8988T (cell line): ENCODE data around the gene ATP4B.
"Not testable (repeated sequence)": the region's sequence is repeated elsewhere in the genome, so short reads cannot be mapped to it uniquely, and the experiment has no call there.

Experiments
- DNase-seq: peaks from one replicate; pipeline ENCODE4 v3.0.0; 2011

Gene ATP4B

GRCh38 chr13:113623491-113624234 is 34.3 kb downstream of the ATP4B start:
- DNase-seq: no peak

DNA sequence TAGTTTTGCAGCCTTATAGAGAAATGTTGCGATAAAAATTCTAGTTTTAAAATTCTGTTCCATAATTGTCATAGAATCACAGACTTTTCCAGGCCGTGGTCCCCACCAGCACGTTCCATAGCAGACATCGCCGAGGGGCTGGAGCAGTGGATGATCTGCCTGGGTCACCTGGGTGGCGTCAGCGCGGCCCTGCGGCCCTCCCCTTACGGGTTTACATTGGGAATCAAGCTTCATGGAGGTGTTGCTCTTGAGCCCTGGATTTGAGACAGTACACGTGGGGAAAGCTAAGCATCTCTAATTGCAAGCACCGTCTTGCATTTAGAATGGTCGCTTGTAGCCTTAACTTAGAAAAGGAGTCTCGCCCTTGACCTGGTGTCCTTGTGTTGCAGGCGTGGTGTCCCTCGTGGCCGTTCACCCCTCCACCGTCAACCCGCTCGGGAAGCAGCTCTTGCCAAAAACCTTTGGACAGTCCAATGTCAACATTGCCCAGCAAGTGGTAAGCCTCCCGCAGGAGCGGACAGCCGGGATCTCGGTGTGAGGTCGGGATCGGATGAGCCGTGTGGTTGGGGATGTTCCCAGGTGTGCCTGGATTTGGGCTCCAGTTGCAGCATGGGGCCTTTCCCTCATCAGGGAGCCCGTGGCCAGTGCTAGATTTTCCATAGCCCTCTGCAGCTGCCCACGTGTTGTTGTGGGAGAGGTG is 35.1 kb downstream of the ATP4B start:
- no peak for DNase-seq

GRCh38 chr13:113621986-113622550 is 35.9 kb downstream of the ATP4B start:
- DNase-seq: not testable (repeated sequence)

GRCh38 chr13:113621498-113621897 is 36.5 kb downstream of the ATP4B start:
- DNase-seq: not testable (repeated sequence)

GRCh38 chr13:113621046-113621445 is 37.0 kb downstream of the ATP4B start:
- DNase-seq: no peak

GRCh38 chr13:113620036-113620796 is 37.8 kb downstream of the ATP4B start:
- DNase-seq: no peak

- DNase-seq: no peak
These were observed 39.5 kb downstream of the ATP4B start for GRCh38 chr13:113618455-113618854.

DNA sequence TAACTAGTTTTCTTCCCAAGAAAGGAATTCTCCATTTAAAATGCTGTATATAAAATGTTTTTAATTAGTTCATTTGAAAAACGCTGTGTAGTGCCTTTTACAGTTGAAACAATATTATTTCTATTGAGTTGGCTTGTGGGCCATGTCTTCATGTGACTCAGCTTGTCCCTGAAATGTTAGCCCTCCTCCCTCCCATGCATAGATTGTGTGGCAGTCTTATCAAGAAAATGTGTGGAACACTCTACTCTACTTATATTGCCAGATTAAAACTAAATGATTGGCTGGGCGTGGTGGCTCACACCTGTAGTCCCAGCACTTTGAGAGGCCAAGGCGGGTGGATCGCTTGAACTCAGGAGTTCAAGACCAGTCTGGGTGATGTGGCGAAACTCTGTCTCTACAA is 40.0 kb downstream of the ATP4B start:
- DNase-seq: no peak

DNA sequence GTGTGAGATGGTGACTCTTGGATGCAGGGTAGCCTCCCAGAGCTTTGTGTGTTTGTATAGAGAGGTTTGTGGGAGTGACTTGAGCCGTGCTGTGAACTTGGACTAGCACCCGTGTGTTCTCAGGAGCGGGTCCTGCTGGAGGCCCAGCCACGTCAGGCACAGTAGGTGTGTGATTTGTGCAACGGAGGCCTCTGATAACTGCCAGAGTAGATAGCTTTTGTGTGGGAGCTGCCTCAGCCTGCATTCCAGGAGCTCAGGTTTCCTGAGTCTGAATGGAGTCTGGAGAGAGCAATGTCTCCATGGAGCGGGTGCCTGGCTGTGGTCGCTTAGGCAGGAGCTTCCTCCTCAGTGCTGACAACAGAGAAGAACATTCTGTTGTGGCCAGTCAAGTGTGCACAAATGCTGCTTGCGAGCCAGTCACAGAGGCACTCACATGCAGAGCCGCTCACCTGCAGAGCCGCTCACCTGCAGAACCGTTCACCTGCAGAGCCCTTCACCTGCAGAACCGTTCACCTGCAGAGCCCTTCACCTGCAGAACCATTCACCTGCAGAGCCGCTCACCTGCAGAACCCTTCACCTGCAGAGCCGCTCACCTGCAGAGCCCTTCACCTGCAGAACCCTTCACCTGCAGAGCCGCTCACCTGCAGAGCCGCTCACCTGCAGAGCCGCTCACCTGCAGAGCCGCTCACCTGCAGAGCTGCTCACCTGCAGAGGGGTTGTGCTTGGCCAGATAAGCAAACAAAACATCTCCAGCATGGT is 40.8 kb downstream of the ATP4B start:
- DNase-seq: no peak

DNA sequence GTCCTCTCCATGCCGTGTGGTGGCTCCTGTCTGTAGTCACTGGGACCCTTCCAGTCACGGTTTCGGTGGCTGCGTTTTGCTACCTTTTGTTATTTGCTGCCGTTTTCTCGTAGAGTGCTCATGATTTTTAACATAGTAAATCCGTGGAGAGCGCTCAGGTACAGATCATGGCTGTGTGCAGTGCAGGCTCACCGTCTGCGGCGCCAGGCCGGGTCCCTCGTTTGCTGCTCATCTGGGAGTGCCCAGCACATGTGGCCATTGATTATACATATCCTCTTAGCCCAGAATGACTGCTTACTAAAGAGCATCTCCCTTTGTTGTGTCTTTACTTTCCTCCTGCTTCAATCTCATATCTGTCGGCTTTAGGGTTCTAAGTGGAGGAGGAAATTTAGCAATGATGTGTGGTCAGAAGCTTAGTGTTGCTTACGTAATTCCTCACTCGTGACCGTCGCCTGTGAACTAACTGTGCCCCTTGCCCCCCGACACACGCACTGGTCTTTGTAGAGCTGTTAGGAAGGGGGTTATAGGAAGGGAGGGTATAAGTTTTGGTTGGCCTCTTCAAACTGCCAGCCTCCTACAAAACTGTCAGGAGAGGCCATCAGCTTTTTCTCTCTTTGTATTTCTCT is 41.6 kb downstream of the ATP4B start:
- no peak for DNase-seq

GRCh38 chr13:113613789-113614379 is 44.1 kb downstream of the ATP4B start:
- no peak for DNase-seq

DNA sequence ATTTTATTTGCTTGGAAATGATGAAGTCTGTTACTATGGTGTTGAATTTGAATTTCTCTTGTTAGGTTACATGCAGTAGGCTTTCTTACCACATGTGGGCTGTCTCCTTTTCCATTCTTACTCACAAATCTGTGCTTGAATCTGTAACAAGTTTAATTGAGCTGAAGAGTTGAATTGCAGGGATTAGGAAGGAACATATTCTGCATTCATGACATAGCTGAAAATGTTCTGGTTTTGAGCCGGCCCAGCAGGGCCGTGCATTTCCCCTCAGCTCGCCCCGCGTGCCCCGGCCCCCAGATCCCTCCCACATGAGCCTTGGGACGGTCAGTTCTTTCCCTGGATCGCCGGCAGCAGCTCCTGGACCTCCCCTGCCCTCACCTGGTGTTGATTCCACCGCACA is 45.4 kb downstream of the ATP4B start:
- DNase-seq: no peak

DNA sequence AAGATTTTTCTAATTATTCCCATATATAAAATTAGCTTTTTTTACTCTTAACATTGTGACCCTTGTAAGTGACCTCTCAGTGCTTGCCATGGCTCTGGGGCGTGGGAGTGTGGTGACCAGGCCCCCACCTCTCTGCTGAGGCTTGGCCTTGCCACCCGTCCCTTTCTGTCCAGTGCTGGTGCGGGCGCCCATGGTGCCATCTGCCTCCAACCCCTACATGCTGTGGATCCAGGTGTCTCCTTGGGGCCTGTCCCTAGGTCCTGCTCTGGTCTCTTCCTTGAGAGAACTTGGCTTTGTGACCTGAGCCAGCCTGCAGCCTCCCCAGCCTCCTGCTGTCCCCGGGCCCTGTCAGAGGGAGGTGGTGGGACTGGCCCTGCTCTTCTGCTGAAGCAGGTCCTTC is 46.0 kb downstream of the ATP4B start:
- DNase-seq: no peak

- DNase-seq: no peak
These were observed 47.7 kb downstream of the ATP4B start for GRCh38 chr13:113610266-113610665.

- DNase-seq: no peak
These were observed 48.4 kb downstream of the ATP4B start for GRCh38 chr13:113609616-113610015.

GRCh38 chr13:113608967-113609533 is 48.9 kb downstream of the ATP4B start:
- DNase-seq: no peak

DNA sequence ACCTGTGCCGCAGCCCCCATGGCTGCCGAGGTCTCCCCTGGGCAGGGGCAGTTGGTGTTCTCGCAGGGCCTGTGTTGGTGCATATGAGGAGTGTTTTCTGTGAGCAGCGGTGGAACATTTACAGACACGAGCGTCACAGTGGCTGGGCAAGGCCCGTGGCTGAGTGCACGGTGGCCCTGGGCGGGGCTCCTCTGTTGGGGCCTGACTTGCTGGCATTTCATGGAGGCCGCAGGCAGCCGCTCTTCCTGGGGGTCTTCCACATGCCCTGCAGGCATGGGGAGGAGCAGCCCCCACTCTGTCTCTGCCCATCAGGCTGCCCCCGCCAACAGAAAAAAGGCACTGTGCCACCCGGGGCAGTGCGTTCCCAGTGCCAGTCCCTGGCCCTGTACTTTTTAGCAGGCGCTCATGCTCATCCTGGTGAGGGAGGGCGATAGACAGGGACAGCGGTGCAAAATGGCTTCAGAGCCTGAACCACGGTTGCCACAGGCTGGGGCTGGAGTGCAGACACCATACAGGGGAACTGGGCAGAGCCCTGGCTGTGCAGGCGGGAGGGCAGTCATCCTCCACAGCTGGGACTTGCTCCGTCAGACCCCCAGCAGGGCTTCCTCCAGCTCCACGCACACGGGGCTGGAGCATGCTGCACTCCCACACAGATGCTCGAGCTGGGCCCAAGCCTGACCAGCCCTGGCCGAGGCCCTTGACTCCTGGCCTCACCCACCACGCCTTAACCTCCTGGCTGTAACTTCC is 49.9 kb downstream of the ATP4B start:
- DNase-seq: no peak

DNA sequence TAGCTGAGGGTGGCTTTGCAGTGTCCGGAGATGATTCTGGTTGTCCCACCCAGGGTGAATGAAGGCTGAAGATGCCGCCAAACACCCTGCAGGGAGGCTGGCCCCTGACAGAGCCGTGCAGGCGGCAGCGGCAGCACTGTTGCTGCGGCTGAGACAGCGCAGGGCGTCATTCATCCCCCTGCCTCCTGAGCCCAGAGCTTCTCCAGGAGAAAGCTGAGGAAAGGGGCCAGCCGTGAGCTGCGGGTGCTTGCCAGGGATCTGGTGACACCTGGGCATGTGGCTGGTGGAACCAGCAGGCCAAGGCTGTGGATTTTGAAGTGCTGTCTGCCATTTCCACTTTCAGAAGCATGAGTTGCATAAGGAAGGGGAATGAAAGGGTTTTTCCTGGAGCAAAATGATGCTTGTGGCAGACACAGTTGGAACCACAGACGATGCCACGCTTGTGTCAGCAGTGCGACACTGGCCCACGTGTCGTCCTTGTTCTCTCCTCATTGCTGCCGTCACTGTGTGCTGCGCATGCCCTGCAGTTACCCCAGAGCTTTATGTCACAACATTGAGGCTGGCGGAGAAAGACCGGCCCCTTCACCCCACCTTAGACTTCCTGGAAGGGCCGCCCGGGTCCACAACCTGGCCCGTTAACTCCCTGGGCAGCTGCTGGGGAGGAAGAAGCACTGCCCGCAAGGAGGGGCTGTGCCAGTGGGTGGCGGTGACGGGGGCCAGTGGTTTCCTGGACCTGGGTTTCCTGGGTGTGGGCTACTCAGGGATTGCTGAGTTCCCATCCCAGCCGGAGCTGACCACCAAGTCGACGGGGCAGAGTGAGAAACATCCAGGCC is 50.7 kb downstream of the ATP4B start:
- no peak for DNase-seq

DNA sequence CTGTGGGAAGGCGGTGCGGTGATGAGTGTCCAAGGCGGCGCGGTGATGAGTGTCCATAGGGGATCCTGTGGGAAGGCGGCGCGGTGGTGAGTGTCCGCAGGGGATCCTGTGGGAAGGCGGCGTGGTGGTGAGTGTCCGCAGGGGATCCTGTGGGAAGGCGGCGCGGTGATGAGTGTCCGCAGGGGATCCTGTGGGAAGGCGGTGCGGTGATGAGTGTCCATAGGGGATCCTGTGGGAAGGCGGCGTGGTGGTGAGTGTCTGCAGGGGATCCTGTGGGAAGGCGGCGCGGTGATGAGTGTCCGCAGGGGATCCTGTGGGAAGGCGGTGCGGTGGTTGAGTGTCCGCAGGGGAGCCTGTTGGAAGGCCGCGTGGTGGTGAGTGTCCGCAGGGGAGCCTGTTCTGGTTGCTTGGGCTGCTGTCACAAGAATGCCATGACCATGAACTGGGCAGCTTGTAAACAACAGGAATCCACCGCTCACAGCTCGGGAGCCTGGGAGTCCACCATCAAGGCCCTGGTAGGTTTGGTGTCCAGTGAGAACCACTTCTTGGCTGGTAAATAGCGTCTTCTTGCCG is 52.0 kb downstream of the ATP4B start:
- DNase-seq: no peak
